Loucy (cell line): ENCODE measurements around the gene ZKSCAN4.

ENCODE experiments used
- EZH2phosphoT487 ChIP-seq: fragments of 200-600 bp; IDR thresholded peaks from 2 replicates; pipeline ENCODE4 v1.6.1; 2018; ENCODE audit warnings: antibody characterized with exemption, mild to moderate bottlenecking, moderate library complexity, borderline replicate concordance
- TF ChIP-seq, protein P1 (sequence below): fragments of 200-600 bp; sonication (generic); conservative IDR thresholded peaks from 2 replicates; pipeline ENCODE4 v1.5.1; 2014; ENCODE audit warnings: mild to moderate bottlenecking, antibody characterized with exemption, low read length

GRCh38 chr6:28291573-28291972 lies 39.5 kb upstream of the ZKSCAN4 start:
- no peak for TF ChIP-seq EZH2phosphoT487
- TF ChIP-seq, protein P1, sequence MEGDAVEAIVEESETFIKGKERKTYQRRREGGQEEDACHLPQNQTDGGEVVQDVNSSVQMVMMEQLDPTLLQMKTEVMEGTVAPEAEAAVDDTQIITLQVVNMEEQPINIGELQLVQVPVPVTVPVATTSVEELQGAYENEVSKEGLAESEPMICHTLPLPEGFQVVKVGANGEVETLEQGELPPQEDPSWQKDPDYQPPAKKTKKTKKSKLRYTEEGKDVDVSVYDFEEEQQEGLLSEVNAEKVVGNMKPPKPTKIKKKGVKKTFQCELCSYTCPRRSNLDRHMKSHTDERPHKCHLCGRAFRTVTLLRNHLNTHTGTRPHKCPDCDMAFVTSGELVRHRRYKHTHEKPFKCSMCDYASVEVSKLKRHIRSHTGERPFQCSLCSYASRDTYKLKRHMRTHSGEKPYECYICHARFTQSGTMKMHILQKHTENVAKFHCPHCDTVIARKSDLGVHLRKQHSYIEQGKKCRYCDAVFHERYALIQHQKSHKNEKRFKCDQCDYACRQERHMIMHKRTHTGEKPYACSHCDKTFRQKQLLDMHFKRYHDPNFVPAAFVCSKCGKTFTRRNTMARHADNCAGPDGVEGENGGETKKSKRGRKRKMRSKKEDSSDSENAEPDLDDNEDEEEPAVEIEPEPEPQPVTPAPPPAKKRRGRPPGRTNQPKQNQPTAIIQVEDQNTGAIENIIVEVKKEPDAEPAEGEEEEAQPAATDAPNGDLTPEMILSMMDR: no peak
